ENCODE data around the gene AFAP1L2.

The AFAP1L2 gene

GRCh38 chr10:114408968-114409444, 4.7 kb upstream of the AFAP1L2 start:
- TF ChIP-seq CTCF (IDR thresholded peaks at IDR 0.05; ENCODE audit: insufficient read depth, low read depth, low read length, missing control alignments), result no peak
- H3K4me3 ChIP-seq (ENCODE audit: low read depth, low read length), result no peak overlapping the region
- no peak for DNase-seq (ENCODE audit: low read depth)

DNA sequence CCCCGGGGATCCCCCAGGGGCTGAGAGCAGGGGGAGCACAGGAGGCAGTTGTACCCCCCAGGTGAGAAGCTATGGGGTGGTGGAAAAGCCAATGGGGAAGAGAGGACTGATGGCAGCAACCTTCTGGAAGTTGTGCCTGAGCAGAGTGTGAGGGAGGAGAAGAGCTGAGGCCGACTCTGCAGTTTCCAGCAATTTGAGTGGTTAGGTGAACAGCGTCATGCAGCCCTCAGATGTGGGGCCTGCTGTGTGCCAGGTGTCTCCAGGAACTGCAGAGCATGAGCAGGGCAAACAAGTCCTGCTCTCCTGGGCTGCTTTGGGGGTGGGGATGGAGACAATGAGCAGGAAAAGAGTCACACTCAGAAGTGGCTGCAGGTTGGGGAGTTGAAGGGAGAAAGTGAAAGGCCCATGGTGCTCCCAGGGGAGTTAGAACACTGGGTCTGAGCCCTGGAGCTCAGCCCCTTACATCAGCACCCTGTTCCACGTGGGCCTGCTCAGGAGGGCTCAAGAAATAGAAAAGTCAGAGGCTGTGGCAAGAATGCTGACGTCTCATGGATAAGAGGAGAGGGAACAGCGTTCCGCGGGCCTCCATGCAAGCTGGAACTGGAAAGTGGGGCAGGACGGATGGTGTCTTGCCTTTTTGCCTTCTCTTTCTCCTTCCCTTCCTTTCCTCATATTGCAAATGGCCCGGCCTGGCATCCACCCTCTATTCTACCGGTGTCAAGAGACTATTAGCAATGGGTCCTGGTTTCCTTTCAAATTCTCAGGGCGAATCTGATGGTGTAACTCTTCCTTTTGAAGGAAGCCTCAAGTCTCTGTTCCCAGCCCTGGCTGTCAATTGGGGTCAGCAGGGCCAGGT, 4.0 kb upstream of the AFAP1L2 start:
- DNase-seq (ENCODE audit: low read depth), result peak; percentile 43
- no peak for TF ChIP-seq CTCF (IDR thresholded peaks at IDR 0.05; ENCODE audit: insufficient read depth, low read depth, low read length, missing control alignments)
- H3K4me3 ChIP-seq (ENCODE audit: low read depth, low read length), result no peak overlapping the region

DNA sequence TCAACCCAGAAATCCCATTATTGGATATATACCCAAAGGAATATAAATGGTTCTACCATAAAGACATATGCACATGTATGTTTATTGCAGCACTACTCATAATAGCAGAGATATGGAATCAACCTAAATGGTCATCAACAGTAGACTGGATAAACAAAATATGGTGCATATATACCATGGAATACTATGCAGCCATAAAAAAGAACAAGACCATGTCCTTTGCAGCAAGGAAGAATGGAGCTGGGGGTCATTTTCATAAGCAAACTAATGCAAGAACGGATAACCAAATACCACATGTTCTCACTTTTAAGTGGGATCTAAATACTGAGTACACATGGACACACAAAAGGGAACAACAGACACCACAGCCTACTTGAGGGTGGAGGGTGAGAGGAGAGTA, 2.2 kb upstream of the AFAP1L2 start:
- no peak for TF ChIP-seq CTCF (IDR thresholded peaks at IDR 0.05; ENCODE audit: insufficient read depth, low read depth, low read length, missing control alignments)
- no peak overlapping the region for H3K4me3 ChIP-seq (ENCODE audit: low read depth, low read length)
- no peak for DNase-seq (ENCODE audit: low read depth)

GRCh38 chr10:114405011-114405350, 679 bp upstream of the AFAP1L2 start:
- DNase-seq (ENCODE audit: low read depth), result no peak
- no peak overlapping the region for H3K4me3 ChIP-seq (ENCODE audit: low read depth, low read length)
- TF ChIP-seq CTCF (IDR thresholded peaks at IDR 0.05; ENCODE audit: insufficient read depth, low read depth, low read length, missing control alignments), result no peak

DNA sequence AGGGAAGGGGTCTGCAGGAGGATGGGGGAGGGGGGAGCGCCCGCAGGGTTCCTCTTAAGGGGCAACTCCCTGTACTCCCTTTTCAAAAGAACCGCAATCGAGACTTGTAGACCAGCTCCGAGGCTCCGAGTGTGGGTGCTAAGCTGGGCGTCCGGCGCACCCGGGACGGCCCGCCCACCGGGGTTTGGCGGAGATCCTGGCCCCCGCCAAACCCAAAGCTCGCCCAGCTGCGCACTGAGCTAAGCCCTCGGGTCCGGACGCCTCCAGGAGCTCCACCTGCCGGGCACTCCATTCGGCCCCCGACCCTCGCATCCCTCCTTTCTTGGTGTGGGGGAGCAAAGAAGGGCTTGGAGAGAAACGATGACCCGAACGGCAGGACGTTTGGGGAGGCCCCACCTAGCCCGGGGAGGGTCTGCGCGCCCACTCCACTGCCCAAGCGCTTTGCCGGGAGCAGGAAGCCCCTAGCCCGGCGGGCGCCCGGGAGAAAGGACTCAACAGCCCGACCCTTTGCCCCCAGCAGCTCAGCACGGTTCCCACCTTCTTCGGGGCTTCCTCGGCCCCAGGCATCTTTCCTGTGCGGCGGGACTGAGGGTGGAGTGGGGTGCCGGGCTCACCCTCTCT, 651 bp downstream of the AFAP1L2 start:
- TF ChIP-seq CTCF (IDR thresholded peaks at IDR 0.05; ENCODE audit: insufficient read depth, low read depth, low read length, missing control alignments), result no peak
- peak overlapping the region; percentile 55 for H3K4me3 ChIP-seq (ENCODE audit: low read depth, low read length)
- DNase-seq (ENCODE audit: low read depth), result peak; percentile 36

- H3K4me3 ChIP-seq (ENCODE audit: low read depth, low read length), result peak overlapping the region; percentile 55
- DNase-seq (ENCODE audit: low read depth), result peak; percentile 28
- no peak for TF ChIP-seq CTCF (IDR thresholded peaks at IDR 0.05; ENCODE audit: insufficient read depth, low read depth, low read length, missing control alignments)
Measured at GRCh38 chr10:114402871-114403540, 1.3 kb downstream of the AFAP1L2 start.

All from GM12865 (cell line).